Kidney tubule cell (primary cell): ENCODE data around the gene HRAS.
"Not testable (repeated sequence)": the region's sequence is repeated elsewhere in the genome, so short reads cannot be mapped to it uniquely, and the experiment has no call there.

Source experiments
- DNase-seq: peaks from one replicate; pipeline ENCODE4 v3.0.0-alpha.2; 2018; ENCODE audit warnings: low spot score

The HRAS gene

GRCh38 chr11:532986-533585 lies 2.3 kb downstream of the HRAS start:
- no peak for DNase-seq

GRCh38 chr11:532527-532985 lies 2.8 kb downstream of the HRAS start:
- DNase-seq: no peak

- DNase-seq: no peak
These were observed 3.4 kb downstream of the HRAS start for GRCh38 chr11:531919-532526.

GRCh38 chr11:530960-531831 lies 4.2 kb downstream of the HRAS start:
- no peak for DNase-seq

- no peak for DNase-seq
These were observed 5.5 kb downstream of the HRAS start for GRCh38 chr11:529728-530411.

GRCh38 chr11:528815-529727 lies 6.3 kb downstream of the HRAS start:
- DNase-seq: no peak

GRCh38 chr11:528166-528814 lies 7.1 kb downstream of the HRAS start:
- DNase-seq: no peak

GRCh38 chr11:526192-526591 lies 9.2 kb downstream of the HRAS start:
- DNase-seq: no peak

- DNase-seq: no peak
These were observed 14.1 kb downstream of the HRAS start for GRCh38 chr11:521177-521688.

- DNase-seq: no peak
These were observed 14.8 kb downstream of the HRAS start for GRCh38 chr11:520428-521176.

GRCh38 chr11:518463-519202 lies 16.7 kb downstream of the HRAS start:
- DNase-seq: peak; percentile 98

- DNase-seq: not testable (repeated sequence)
These were observed 18.3 kb downstream of the HRAS start for GRCh38 chr11:516918-517685.

GRCh38 chr11:516400-516799 lies 19.0 kb downstream of the HRAS start:
- DNase-seq: no peak

- no peak for DNase-seq
These were observed 20.2 kb downstream of the HRAS start for GRCh38 chr11:515131-515530.

GRCh38 chr11:514606-515005 lies 20.8 kb downstream of the HRAS start:
- no peak for DNase-seq

- no peak for DNase-seq
These were observed 22.4 kb downstream of the HRAS start for GRCh38 chr11:512761-513595.

GRCh38 chr11:508956-509355 lies 26.4 kb downstream of the HRAS start:
- no peak for DNase-seq
